Measurements from ENCODE around the gene NPY4R. TPM values are rescaled to one million over a fixed set of nuclear protein-coding genes. Genes with fewer than 3 reads are reported as not detected.
"Not testable (repeated sequence)": the region's sequence is repeated elsewhere in the genome, so short reads cannot be mapped to it uniquely, and the experiment has no call there.

The NPY4R gene
- total RNA-seq, 1 experiment from 2014 or later = not detected

DNA sequence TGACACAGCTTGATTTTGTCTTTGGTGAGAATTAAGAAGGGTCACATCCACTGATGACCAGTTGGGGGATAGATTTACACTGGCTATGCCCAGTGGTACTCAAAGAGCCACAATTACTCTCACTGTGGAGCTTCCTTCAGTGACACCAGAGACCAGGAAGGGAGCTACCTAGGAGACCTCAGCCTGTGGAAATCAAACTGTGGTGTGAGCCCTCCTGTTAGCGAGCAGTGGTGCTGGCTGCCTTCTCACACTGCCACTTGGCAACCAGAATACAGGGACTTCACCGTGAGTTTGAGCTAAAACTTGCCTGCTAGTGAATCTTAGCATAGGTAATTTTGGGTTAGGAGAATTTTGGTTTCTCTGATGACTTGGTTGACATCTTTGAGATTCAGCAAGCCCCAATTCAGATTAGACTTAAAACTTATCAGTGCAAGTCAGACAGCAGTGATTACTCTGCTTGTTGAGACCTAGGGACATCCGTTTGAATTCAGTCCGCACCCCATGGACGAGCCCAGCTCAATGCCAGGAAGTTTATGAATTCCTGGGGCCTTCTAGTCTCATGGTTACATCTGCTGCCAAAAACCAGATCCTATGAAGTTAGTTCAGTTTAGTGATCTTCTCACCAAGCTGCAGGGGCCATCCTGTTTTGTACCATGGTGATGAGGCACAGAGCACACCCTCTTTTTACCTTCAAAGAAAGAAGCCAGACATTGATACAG lies 33.4 kb upstream of the NPY4R start:
- H3K27ac Mint-ChIP-seq (ENCODE audit: unreplicated experiment); H3K36me3 Mint-ChIP-seq (ENCODE audit: insufficient read depth, unreplicated experiment); H3K27me3 Mint-ChIP-seq (ENCODE audit: unreplicated experiment); DNase-seq; H3K4me1 Mint-ChIP-seq (ENCODE audit: low read depth, unreplicated experiment); BruUV-seq (replicated peaks); H3K4me3 Mint-ChIP-seq (ENCODE audit: low read depth, unreplicated experiment); intact Hi-C loops (cut with micrococcal nuclease; ENCODE audit: unreplicated experiment); CTCF ChIA-PET; H3K9me3 Mint-ChIP-seq (ENCODE audit: low read depth, unreplicated experiment): not testable (repeated sequence)

- BruUV-seq (replicated peaks); H3K4me1 Mint-ChIP-seq (ENCODE audit: low read depth, unreplicated experiment); H3K27ac Mint-ChIP-seq (ENCODE audit: unreplicated experiment); DNase-seq; intact Hi-C loops (cut with micrococcal nuclease; ENCODE audit: unreplicated experiment); H3K9me3 Mint-ChIP-seq (ENCODE audit: low read depth, unreplicated experiment); CTCF ChIA-PET; H3K27me3 Mint-ChIP-seq (ENCODE audit: unreplicated experiment); H3K36me3 Mint-ChIP-seq (ENCODE audit: insufficient read depth, unreplicated experiment); H3K4me3 Mint-ChIP-seq (ENCODE audit: low read depth, unreplicated experiment): not testable (repeated sequence)
Observed at GRCh38 chr10:46497878-46498277, 32.1 kb upstream of the NPY4R start.

GRCh38 chr10:46497401-46497800 lies 31.6 kb upstream of the NPY4R start:
- H3K4me1 Mint-ChIP-seq (ENCODE audit: low read depth, unreplicated experiment); H3K9me3 Mint-ChIP-seq (ENCODE audit: low read depth, unreplicated experiment); intact Hi-C loops (cut with micrococcal nuclease; ENCODE audit: unreplicated experiment); H3K36me3 Mint-ChIP-seq (ENCODE audit: insufficient read depth, unreplicated experiment); H3K27me3 Mint-ChIP-seq (ENCODE audit: unreplicated experiment); DNase-seq; CTCF ChIA-PET; BruUV-seq (replicated peaks); H3K27ac Mint-ChIP-seq (ENCODE audit: unreplicated experiment); H3K4me3 Mint-ChIP-seq (ENCODE audit: low read depth, unreplicated experiment): not testable (repeated sequence)

DNA sequence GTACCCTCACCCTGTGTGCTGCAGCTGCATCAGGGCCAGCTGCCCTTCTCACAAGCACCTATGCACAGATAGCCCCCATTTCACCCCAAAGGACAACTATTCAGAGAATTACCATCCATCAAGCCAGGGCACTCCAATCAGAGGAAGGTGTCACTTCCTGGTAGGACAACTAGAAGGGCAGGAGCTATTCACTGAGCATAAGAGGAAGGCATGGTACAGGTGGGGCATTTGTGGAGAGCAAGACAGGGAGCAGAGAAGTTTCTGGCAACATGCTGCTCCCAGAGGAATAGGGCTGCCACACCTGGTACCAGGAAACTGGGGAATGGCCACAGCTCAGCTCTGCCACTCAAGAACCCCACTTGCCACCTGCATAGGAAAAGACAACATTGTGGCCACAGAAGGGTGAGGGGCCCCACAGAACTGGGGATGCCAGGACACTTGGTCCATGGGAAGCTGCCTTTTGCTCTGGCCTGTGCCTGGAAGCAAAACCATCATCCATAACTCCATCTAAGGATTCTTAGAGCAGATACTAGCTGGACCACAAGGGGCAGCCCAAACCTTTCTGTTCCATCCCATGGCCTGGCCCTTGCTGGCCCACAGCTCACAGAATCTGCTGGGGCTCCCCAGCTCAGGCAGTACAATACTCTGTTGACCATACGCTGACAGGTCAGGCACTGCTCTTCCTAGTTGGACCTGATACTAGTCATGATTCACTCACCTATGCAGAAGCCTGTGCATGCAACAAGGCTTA lies 25.8 kb upstream of the NPY4R start:
- H3K9me3 Mint-ChIP-seq (ENCODE audit: low read depth, unreplicated experiment); BruUV-seq (replicated peaks); H3K4me3 Mint-ChIP-seq (ENCODE audit: low read depth, unreplicated experiment); H3K4me1 Mint-ChIP-seq (ENCODE audit: low read depth, unreplicated experiment); H3K27ac Mint-ChIP-seq (ENCODE audit: unreplicated experiment); CTCF ChIA-PET; H3K27me3 Mint-ChIP-seq (ENCODE audit: unreplicated experiment); intact Hi-C loops (cut with micrococcal nuclease; ENCODE audit: unreplicated experiment); H3K36me3 Mint-ChIP-seq (ENCODE audit: insufficient read depth, unreplicated experiment); DNase-seq: not testable (repeated sequence)

- H3K36me3 Mint-ChIP-seq (ENCODE audit: insufficient read depth, unreplicated experiment); DNase-seq; H3K4me1 Mint-ChIP-seq (ENCODE audit: low read depth, unreplicated experiment); H3K27ac Mint-ChIP-seq (ENCODE audit: unreplicated experiment); H3K9me3 Mint-ChIP-seq (ENCODE audit: low read depth, unreplicated experiment); H3K4me3 Mint-ChIP-seq (ENCODE audit: low read depth, unreplicated experiment); intact Hi-C loops (cut with micrococcal nuclease; ENCODE audit: unreplicated experiment); CTCF ChIA-PET; H3K27me3 Mint-ChIP-seq (ENCODE audit: unreplicated experiment); BruUV-seq (replicated peaks): not testable (repeated sequence)
Observed at GRCh38 chr10:46490285-46490684, 24.5 kb upstream of the NPY4R start.

- not testable (repeated sequence) for H3K36me3 Mint-ChIP-seq (ENCODE audit: insufficient read depth, unreplicated experiment)
Observed at GRCh38 chr10:46486459-46486858, 20.7 kb upstream of the NPY4R start.

DNA sequence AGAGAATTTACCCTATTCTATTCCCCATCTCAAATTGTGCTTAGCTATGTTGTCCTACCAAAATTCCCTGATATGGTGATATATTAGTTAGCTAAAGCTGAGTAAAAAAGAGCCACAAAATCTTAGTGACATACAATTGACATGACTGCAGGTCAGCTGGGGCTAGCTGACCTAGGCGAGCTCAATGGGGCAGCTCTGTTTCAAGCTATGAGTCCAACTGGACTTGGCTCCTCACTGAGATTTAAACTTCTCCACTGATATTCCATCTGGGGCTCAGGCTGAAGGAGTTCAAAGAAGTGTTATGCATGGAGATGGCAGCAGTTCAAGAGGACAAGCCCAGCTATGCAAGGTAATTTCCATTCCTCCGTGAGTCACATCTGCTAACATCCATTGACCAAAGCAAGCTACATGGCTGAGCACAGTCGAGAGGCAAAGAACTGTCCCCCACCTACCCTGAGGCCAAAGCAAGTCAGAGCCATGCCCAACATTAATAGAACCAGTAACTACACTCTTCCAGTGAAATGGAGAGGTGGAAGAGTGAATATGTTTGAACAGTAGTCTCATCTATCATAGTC lies 9.1 kb upstream of the NPY4R start:
- H3K4me3 Mint-ChIP-seq (ENCODE audit: low read depth, unreplicated experiment); H3K9me3 Mint-ChIP-seq (ENCODE audit: low read depth, unreplicated experiment); DNase-seq; H3K4me1 Mint-ChIP-seq (ENCODE audit: low read depth, unreplicated experiment); H3K36me3 Mint-ChIP-seq (ENCODE audit: insufficient read depth, unreplicated experiment); intact Hi-C loops (cut with micrococcal nuclease; ENCODE audit: unreplicated experiment); BruUV-seq (replicated peaks); H3K27me3 Mint-ChIP-seq (ENCODE audit: unreplicated experiment); CTCF ChIA-PET; H3K27ac Mint-ChIP-seq (ENCODE audit: unreplicated experiment): not testable (repeated sequence)

More at GRCh38 chr10:46486459-46486858, 20.7 kb upstream of the NPY4R start:
- H3K4me1 Mint-ChIP-seq (ENCODE audit: low read depth, unreplicated experiment); DNase-seq; H3K9me3 Mint-ChIP-seq (ENCODE audit: low read depth, unreplicated experiment); H3K27ac Mint-ChIP-seq (ENCODE audit: unreplicated experiment); intact Hi-C loops (cut with micrococcal nuclease; ENCODE audit: unreplicated experiment); H3K4me3 Mint-ChIP-seq (ENCODE audit: low read depth, unreplicated experiment); CTCF ChIA-PET; H3K27me3 Mint-ChIP-seq (ENCODE audit: unreplicated experiment); BruUV-seq (replicated peaks): not testable (repeated sequence)

DNA sequence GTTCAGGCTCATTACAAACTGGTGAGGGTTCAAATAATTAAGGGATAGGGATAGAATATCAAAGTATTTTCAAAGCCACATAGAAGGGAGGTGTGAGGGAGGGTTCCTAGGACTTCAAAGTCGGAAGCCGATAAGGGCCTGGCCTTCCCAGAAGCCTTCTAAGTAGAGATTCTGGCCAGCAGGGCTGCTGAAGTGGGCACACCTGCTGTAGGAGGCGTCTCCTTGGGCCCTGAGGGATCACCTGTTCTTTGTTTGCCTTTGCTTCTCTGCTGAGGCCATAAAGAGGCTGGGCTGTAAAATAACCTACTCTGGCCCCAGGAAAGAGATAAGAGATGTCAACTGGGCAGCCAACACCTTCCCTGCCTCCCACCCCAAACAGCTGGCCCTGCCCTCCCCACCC lies 8.0 kb upstream of the NPY4R start:
- not testable (repeated sequence) for H3K4me3 Mint-ChIP-seq (ENCODE audit: low read depth, unreplicated experiment); BruUV-seq (replicated peaks)

GRCh38 chr10:46470134-46470533 lies 4.4 kb upstream of the NPY4R start:
- DNase-seq; H3K4me3 Mint-ChIP-seq (ENCODE audit: low read depth, unreplicated experiment); BruUV-seq (replicated peaks); H3K4me1 Mint-ChIP-seq (ENCODE audit: low read depth, unreplicated experiment); H3K9me3 Mint-ChIP-seq (ENCODE audit: low read depth, unreplicated experiment); CTCF ChIA-PET; H3K27me3 Mint-ChIP-seq (ENCODE audit: unreplicated experiment); H3K27ac Mint-ChIP-seq (ENCODE audit: unreplicated experiment); intact Hi-C loops (cut with micrococcal nuclease; ENCODE audit: unreplicated experiment); H3K36me3 Mint-ChIP-seq (ENCODE audit: insufficient read depth, unreplicated experiment): not testable (repeated sequence)

More for the DNA sequence above, 8.0 kb upstream of the NPY4R start:
- DNase-seq; intact Hi-C loops (cut with micrococcal nuclease; ENCODE audit: unreplicated experiment); H3K9me3 Mint-ChIP-seq (ENCODE audit: low read depth, unreplicated experiment); H3K27me3 Mint-ChIP-seq (ENCODE audit: unreplicated experiment); H3K4me1 Mint-ChIP-seq (ENCODE audit: low read depth, unreplicated experiment); H3K36me3 Mint-ChIP-seq (ENCODE audit: insufficient read depth, unreplicated experiment); CTCF ChIA-PET; H3K27ac Mint-ChIP-seq (ENCODE audit: unreplicated experiment): not testable (repeated sequence)
